K562 (cell line): Measurements from ENCODE around the gene HOXA5. TPM values are rescaled to one million over a fixed set of nuclear protein-coding genes. Genes with fewer than 3 reads are reported as not detected.

Experiments
- CHD7 ChIP-seq: fragments of 200-600 bp; sonication (generic); IDR thresholded peaks from one replicate; pipeline ENCODE4 v1.6.1; 2012; ENCODE audit warnings: mild to moderate bottlenecking, low read depth, low read length, inconsistent platforms
- E2F4 ChIP-seq: sonication (generic); formaldehyde crosslinking; IDR thresholded peaks from 2 replicates; pipeline ENCODE4 v1.8.0; 2022; ENCODE audit warnings: mild to moderate bottlenecking, low read depth, missing genetic modification reagents
- HNRNPK ChIP-seq: fragments of 200-400 bp; formaldehyde crosslinking; IDR thresholded peaks from one replicate; pipeline ENCODE4 v1.6.1; 2018; ENCODE audit warnings: mild to moderate bottlenecking, low read depth, low read length; ENCODE audit not compliant: poor library complexity, severe bottlenecking
- KLF13 ChIP-seq: fragments of 450-650 bp; IDR thresholded peaks from 2 replicates; pipeline ENCODE4 v1.6.1; 2016; ENCODE audit warnings: missing genetic modification characterization, low read depth, mild to moderate bottlenecking, missing compliant biosample characterization, moderate library complexity, borderline replicate concordance
- MEIS2 ChIP-seq: fragments of 450-650 bp; IDR thresholded peaks from 2 replicates; pipeline ENCODE4 v1.6.1; 2014; ENCODE audit warnings: mild to moderate bottlenecking; ENCODE audit not compliant: partially characterized antibody
- MYC ChIP-seq, 2 experiments: fragments of 250-450 bp in 1 of 2; sonication (Bioruptor Pico) in 1 of 2; IDR thresholded peaks; 2 replicates each; pipeline versions ENCODE4 v1.5.1 to v1.6.1; 2012 to 2021; ENCODE audit warnings: low read depth in 2 of 2, borderline replicate concordance in 1 of 2, improper control_type of control experiment in 1 of 2, low read length in 1 of 2, mild to moderate bottlenecking in 1 of 2, moderate library complexity in 1 of 2
- RFX5 ChIP-seq: IDR thresholded peaks from 2 replicates; pipeline ENCODE4 v1.6.1; 2011; ENCODE audit warnings: low read depth, mild to moderate bottlenecking, improper control_type of control experiment, low read length
- ZFP1 ChIP-seq: fragments of 450-650 bp; formaldehyde crosslinking; IDR thresholded peaks from 2 replicates; pipeline ENCODE4 v1.4.0; 2020; ENCODE audit warnings: mild to moderate bottlenecking, mixed read lengths
- ZNF133 ChIP-seq: fragments of 250-450 bp; sonication (Bioruptor Pico); IDR thresholded peaks from 2 replicates; pipeline ENCODE4 v1.4.0; 2020; ENCODE audit warnings: mild to moderate bottlenecking
- ZNF224 ChIP-seq: sonication (generic); formaldehyde crosslinking; IDR thresholded peaks from 2 replicates; pipeline ENCODE4 v1.8.0; 2022; ENCODE audit warnings: mild to moderate bottlenecking, missing genetic modification reagents
- polyA plus RNA-seq, 8 experiments: library from polyadenylated mRNA; depleted of rRNA in 4 of 8; stranded (reverse) in 5 of 8; unstranded in 3 of 8; fragments of >200 nt; fragmentation: Nextera tagmentation in 2 of 8; fragmentation: Illumina TruSeq in 1 of 8; extraction: Ambion mirVana in 2 of 8; extraction: Trizol in 1 of 8; gene quantifications; 2 replicates each; pipeline versions ENCODE4 v1.2.1 to v1.2.3, GENCODE V29; 2011 to 2014; ENCODE audit warnings: inconsistent platforms in 1 of 8, missing spikeins in 1 of 8
- total RNA-seq, 7 experiments: library from RNA; depleted of rRNA in 6 of 7; stranded (reverse); fragments of >200 nt in 6 of 7; fragmentation: Illumina TruSeq in 2 of 7; extraction: Trizol in 2 of 7; gene quantifications; 2 replicates each; pipeline versions ENCODE4 v1.2.1 to v1.2.3, GENCODE V29; 2011 to 2021; ENCODE audit warnings: low replicate concordance in 1 of 7

HOXA5 gene
- total and polyA plus RNA-seq, 9 of the 15 experiments (the other 6 are each of a cell fraction or from before 2014, with no cell fraction given): 0.13 TPM; not detected in 8

GRCh38 chr7:27180431-27181420 is 37.2 kb upstream of the HOXA5 start (continued):
- TF ChIP-seq E2F4 (CRISPR knock-in tag) (no peak), ZNF133 (CRISPR knock-in tag) (no peak), MEIS2 (no peak), RFX5 (no peak), HNRNPK (no peak), ZFP1 (no peak), ZNF224 (CRISPR knock-in tag) (no peak), MYC (IDR thresholded peaks at IDR 0.05; ENCODE audit: low read depth, low read length) (no peak), MYC (CRISPR knock-in tag; IDR thresholded peaks at IDR 0.05; ENCODE audit: borderline replicate concordance, low read depth) (no peak), CHD7 (no peak), KLF13 (tag) (no peak)
